ENCODE measurements around the gene NUBPL.

Gene NUBPL

GRCh38 chr14:31568161-31568560 lies 7.0 kb downstream of the NUBPL start:
- TF ChIP-seq SPI1 (IDR thresholded peaks at IDR 0.05; ENCODE audit: low read depth, low read length) (no peak), TAF1 (IDR thresholded peaks at IDR 0.05; ENCODE audit: low read depth, low read length) (no peak), POLR2AphosphoS5 (IDR thresholded peaks at IDR 0.05; ENCODE audit: low read depth, low read length) (no peak), POU2F2 (IDR thresholded peaks at IDR 0.05; ENCODE audit: low read depth, low read length) (no peak), PAX5 (IDR thresholded peaks at IDR 0.05; ENCODE audit: insufficient read depth, low read length, severe bottlenecking) (no peak), POLR2A (IDR thresholded peaks at IDR 0.05; ENCODE audit: low read depth, low read length) (no peak)
- FAIRE-seq (no peak), DNase-seq (ENCODE audit: insufficient read length, low spot score) (no peak)

DNA sequence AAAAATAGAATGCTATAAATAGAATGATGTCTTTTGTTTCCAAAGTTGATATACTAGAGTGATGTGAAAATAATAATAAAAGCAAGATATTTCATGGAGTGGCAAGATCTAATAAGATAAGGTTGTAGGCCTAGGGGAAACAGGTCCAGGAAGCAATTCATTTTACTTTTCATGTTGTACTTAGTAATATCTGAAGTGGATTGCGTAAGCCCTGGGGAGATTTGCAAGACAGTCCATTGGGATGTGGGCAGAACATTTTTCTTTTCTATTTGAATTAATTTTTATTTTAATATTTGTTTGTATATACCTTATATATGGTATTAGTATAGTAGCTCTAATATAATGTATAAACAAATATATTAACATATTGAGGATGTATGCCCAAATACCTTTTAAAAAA lies 7.5 kb downstream of the NUBPL start:
- no peak for DNase-seq (ENCODE audit: insufficient read length, low spot score)
- TF ChIP-seq PAX5 (IDR thresholded peaks at IDR 0.05; ENCODE audit: insufficient read depth, low read length, severe bottlenecking) (no peak), POU2F2 (IDR thresholded peaks at IDR 0.05; ENCODE audit: low read depth, low read length) (no peak), POLR2A (IDR thresholded peaks at IDR 0.05; ENCODE audit: low read depth, low read length) (no peak), TAF1 (IDR thresholded peaks at IDR 0.05; ENCODE audit: low read depth, low read length) (no peak), SPI1 (IDR thresholded peaks at IDR 0.05; ENCODE audit: low read depth, low read length) (no peak), POLR2AphosphoS5 (IDR thresholded peaks at IDR 0.05; ENCODE audit: low read depth, low read length) (no peak)
- FAIRE-seq = no peak

DNA sequence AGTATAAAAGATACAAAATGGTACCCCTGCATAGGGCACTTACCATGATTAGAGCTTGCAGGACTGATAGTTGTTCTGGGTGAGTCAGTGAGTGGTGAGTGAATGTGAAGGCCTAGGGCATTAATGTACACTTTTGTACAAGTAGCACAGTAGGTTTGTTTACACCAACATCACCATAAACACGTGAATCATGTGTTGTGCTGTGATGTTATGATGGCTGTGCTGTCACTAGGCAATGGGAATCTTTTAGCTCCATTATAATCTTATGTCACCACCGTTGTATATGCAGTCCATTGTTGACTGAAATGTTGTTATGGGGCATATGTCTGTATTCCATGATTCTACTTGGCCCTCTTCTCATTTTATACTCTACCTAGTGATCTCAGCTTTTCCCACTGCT lies 11.8 kb downstream of the NUBPL start:
- DNase-seq (ENCODE audit: insufficient read length, low spot score) (no peak), FAIRE-seq (no peak)
- TF ChIP-seq POLR2A (IDR thresholded peaks at IDR 0.05; ENCODE audit: low read depth, low read length) (no peak), PAX5 (IDR thresholded peaks at IDR 0.05; ENCODE audit: insufficient read depth, low read length, severe bottlenecking) (no peak), TAF1 (IDR thresholded peaks at IDR 0.05; ENCODE audit: low read depth, low read length) (no peak), POU2F2 (IDR thresholded peaks at IDR 0.05; ENCODE audit: low read depth, low read length) (no peak), POLR2AphosphoS5 (IDR thresholded peaks at IDR 0.05; ENCODE audit: low read depth, low read length) (no peak), SPI1 (IDR thresholded peaks at IDR 0.05; ENCODE audit: low read depth, low read length) (no peak)

- FAIRE-seq (no peak), DNase-seq (ENCODE audit: insufficient read length, low spot score) (no peak)
- TF ChIP-seq TAF1 (IDR thresholded peaks at IDR 0.05; ENCODE audit: low read depth, low read length) = no peak
Observed at GRCh38 chr14:31576949-31577348, 15.7 kb downstream of the NUBPL start.

GRCh38 chr14:31578266-31578665 lies 17.1 kb downstream of the NUBPL start:
- no peak for DNase-seq (ENCODE audit: insufficient read length, low spot score)
- no peak for FAIRE-seq
- TF ChIP-seq POLR2AphosphoS5 (IDR thresholded peaks at IDR 0.05; ENCODE audit: low read depth, low read length) (no peak), PAX5 (IDR thresholded peaks at IDR 0.05; ENCODE audit: insufficient read depth, low read length, severe bottlenecking) (no peak)

GRCh38 chr14:31578792-31579501 lies 17.7 kb downstream of the NUBPL start:
- TF ChIP-seq TAF1 (IDR thresholded peaks at IDR 0.05; ENCODE audit: low read depth, low read length) (no peak), POLR2AphosphoS5 (IDR thresholded peaks at IDR 0.05; ENCODE audit: low read depth, low read length) (no peak), POLR2A (IDR thresholded peaks at IDR 0.05; ENCODE audit: low read depth, low read length) (no peak), POU2F2 (IDR thresholded peaks at IDR 0.05; ENCODE audit: low read depth, low read length) (no peak), SPI1 (IDR thresholded peaks at IDR 0.05; ENCODE audit: low read depth, low read length) (no peak), PAX5 (IDR thresholded peaks at IDR 0.05; ENCODE audit: insufficient read depth, low read length, severe bottlenecking) (no peak)

DNA sequence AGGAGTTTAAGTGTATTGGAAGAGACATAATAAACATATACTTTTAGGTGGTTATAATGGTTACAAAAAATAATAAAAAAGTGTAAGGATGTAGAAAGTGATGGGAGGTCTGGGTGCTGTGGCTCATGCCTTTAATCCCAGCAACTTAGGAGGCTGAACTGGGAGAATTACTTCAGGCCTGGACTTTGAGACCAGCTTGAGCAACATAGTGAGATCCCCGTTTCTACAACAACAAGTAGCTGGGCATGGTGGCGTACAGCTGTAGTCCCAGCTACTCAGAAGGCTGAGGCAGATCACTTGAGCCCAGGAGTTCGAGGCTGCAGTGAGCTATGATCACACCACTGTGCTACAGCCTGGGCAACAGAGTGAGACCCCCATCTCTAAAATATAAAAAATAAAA lies 19.0 kb downstream of the NUBPL start:
- no peak for DNase-seq (ENCODE audit: insufficient read length, low spot score)
- TF ChIP-seq POU2F2 (IDR thresholded peaks at IDR 0.05; ENCODE audit: low read depth, low read length) (no peak), POLR2A (IDR thresholded peaks at IDR 0.05; ENCODE audit: low read depth, low read length) (no peak), TAF1 (IDR thresholded peaks at IDR 0.05; ENCODE audit: low read depth, low read length) (no peak), SPI1 (IDR thresholded peaks at IDR 0.05; ENCODE audit: low read depth, low read length) (no peak), PAX5 (IDR thresholded peaks at IDR 0.05; ENCODE audit: insufficient read depth, low read length, severe bottlenecking) (no peak), POLR2AphosphoS5 (IDR thresholded peaks at IDR 0.05; ENCODE audit: low read depth, low read length) (no peak)
- FAIRE-seq = no peak

More at GRCh38 chr14:31578792-31579501, 17.7 kb downstream of the NUBPL start:
- DNase-seq (ENCODE audit: insufficient read length, low spot score) (no peak), FAIRE-seq (no peak)

GRCh38 chr14:31582286-31582691 lies 21.1 kb downstream of the NUBPL start:
- DNase-seq (ENCODE audit: insufficient read length, low spot score) = no peak
- no peak for FAIRE-seq
- TF ChIP-seq PAX5 (IDR thresholded peaks at IDR 0.05; ENCODE audit: insufficient read depth, low read length, severe bottlenecking) (no peak), POLR2AphosphoS5 (IDR thresholded peaks at IDR 0.05; ENCODE audit: low read depth, low read length) (no peak), SPI1 (IDR thresholded peaks at IDR 0.05; ENCODE audit: low read depth, low read length) (no peak), TAF1 (IDR thresholded peaks at IDR 0.05; ENCODE audit: low read depth, low read length) (no peak), POU2F2 (IDR thresholded peaks at IDR 0.05; ENCODE audit: low read depth, low read length) (no peak), POLR2A (IDR thresholded peaks at IDR 0.05; ENCODE audit: low read depth, low read length) (no peak)

- no peak for TF ChIP-seq SPI1 (IDR thresholded peaks at IDR 0.05; ENCODE audit: low read depth, low read length)
- no peak for TF ChIP-seq POU2F2 (IDR thresholded peaks at IDR 0.05; ENCODE audit: low read depth, low read length)
- TF ChIP-seq POLR2AphosphoS5 (IDR thresholded peaks at IDR 0.05; ENCODE audit: low read depth, low read length) = no peak
- no peak for TF ChIP-seq PAX5 (IDR thresholded peaks at IDR 0.05; ENCODE audit: insufficient read depth, low read length, severe bottlenecking)
- TF ChIP-seq TAF1 (IDR thresholded peaks at IDR 0.05; ENCODE audit: low read depth, low read length) = no peak
- no peak for TF ChIP-seq POLR2A (IDR thresholded peaks at IDR 0.05; ENCODE audit: low read depth, low read length)
- no peak for DNase-seq (ENCODE audit: insufficient read length, low spot score)
- no peak for FAIRE-seq
Observed at GRCh38 chr14:31582836-31583452, 21.7 kb downstream of the NUBPL start.

DNA sequence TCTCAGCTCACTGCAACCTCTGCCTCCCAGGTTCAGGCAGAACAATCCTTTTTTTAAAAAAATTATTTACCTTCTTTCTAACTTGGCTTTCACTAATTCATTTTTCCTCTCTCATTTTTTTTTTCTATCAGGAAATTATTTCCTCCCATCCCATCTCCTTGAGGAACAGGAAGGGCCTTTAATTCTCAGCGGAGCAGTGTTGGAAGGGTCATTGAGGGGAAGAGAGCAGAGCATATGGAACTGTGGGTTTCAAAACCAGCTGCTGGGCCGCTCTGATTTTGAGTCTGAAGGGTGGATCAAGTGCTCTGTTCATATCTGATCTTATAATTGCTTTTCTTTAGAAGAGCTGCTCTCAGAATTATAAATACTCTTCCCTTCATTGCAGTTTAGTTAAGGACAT lies 29.0 kb downstream of the NUBPL start:
- DNase-seq (ENCODE audit: insufficient read length, low spot score) (no peak), FAIRE-seq (no peak)
- no peak for TF ChIP-seq POLR2AphosphoS5 (IDR thresholded peaks at IDR 0.05; ENCODE audit: low read depth, low read length)
- no peak for TF ChIP-seq POLR2A (IDR thresholded peaks at IDR 0.05; ENCODE audit: low read depth, low read length)
- no peak for TF ChIP-seq TAF1 (IDR thresholded peaks at IDR 0.05; ENCODE audit: low read depth, low read length)
- TF ChIP-seq PAX5 (IDR thresholded peaks at IDR 0.05; ENCODE audit: insufficient read depth, low read length, severe bottlenecking) = no peak
- TF ChIP-seq SPI1 (IDR thresholded peaks at IDR 0.05; ENCODE audit: low read depth, low read length) = no peak
- no peak for TF ChIP-seq POU2F2 (IDR thresholded peaks at IDR 0.05; ENCODE audit: low read depth, low read length)
